HG02763 (cell line): Measurements from ENCODE around the gene APMAP.

ENCODE experiments used
- ATAC-seq: cut with Tn5 transposase; IDR thresholded peaks from one replicate; pipeline ENCODE4 v1.9.1; 2021; ENCODE audit warnings: mild to moderate bottlenecking, moderate library complexity; ENCODE audit not compliant: unreplicated experiment

The APMAP gene

DNA sequence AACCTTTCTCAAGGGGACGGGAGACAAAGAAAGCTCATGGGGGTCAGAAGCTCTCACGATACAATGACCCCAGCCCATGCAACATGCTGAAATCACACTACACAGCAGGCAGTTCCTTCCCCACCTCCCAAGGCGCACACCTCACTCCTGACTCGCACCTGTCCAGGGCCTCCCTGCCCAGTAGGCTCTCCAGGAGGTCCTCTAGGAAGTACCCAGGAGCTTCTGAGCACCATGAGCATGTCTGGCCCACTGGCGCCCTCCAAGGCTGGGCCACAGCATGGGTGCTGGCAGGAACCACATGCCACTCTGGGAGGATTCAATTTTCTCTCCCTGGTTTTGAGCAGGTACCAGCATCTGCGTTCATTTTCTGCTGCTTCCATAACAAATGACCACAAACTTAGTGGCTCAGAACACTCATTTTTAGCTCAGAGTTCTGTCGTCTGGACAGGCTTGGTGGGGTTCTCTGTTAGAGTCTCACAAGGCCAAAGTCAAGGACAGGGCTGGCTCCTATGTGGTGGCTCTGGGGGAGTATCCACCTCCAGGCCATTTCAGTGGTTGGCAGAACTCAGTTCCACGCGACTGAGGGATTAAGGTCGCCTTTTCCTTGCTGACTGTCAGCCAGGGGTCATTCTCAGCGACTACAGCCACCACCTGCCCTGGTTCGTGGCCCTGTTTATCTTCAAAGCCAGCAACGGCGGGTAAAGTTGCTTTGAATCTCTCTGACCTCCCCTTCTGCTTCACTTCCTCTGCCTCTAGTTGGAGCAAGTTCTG lies 32.7 kb upstream of the APMAP start:
- no peak for ATAC-seq

DNA sequence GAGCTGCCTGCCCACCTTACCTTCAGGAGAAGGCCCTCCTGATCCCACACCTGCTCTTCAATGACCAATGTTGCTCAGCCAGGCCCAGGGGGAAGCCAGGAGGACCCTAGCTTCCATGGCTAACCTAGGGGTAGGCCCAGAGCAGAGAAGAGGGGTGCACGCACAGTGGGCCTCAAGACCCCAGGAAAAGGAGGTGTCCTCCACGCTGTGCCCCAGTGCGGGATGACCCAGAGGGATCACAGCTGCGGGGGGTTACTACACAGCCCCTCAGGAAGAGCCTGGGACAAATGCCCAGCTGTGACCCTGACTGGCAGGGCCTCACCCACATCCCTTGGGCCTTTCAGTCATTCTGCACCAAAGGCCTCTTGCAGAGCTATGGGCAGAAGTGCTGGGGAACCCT lies 31.6 kb upstream of the APMAP start:
- ATAC-seq: no peak

DNA sequence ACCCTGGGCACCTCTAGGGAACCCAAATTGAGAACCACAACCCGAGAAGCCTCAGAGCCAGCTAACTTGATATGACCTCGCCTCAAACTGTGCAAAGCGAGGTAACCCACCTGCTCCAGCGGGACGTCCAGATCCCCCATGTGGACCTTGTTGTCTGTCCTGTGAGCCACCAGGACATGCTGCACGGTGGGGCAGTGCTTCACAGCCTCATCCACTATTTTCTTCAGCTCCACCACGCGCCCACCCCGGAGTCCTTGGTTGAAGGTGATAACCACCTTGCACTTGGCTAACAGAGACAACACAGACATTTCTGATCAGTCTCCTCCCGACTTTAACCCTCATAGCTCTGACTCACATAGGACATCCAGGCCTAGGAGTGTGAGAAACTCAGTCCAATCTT lies 30.8 kb upstream of the APMAP start:
- no peak for ATAC-seq

DNA sequence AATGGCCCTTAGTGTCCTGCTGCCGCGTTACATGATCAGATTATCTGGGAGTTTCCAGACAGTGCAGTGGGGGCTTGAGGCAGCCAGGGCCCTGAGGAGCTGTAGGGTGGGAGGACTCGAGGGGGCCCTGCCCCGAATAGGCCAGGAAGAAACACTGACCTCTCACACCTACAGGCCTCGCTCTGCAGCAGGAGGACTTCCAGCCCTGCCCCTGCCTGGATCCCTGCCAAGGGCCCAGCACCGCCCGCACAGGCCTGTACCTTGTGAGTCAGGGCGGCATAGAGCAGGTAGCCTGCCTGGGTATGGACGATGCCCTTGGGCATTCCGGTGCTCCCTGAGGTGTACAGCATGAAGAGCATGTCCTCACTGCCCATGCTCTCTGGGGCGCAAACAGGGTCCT lies 30.1 kb upstream of the APMAP start:
- no peak for ATAC-seq

DNA sequence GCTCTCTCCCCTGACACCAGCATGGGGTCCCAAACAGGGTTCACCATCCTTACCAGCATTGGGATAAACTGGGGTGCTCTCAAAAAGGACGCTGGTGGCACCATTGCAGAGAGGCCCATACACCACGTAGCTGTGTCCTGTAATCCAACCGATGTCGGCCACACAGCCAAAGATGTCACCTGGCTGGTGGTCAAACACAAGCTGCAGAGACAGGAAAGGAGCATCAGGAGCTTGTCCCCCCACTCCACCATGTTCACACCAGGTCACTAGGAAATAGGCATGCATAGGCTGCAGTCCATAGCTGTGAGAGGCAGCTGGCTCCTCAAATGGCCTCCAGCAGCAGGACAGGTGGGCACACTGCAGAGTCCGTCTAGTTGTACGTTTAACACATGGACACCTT lies 28.8 kb upstream of the APMAP start:
- no peak for ATAC-seq

DNA sequence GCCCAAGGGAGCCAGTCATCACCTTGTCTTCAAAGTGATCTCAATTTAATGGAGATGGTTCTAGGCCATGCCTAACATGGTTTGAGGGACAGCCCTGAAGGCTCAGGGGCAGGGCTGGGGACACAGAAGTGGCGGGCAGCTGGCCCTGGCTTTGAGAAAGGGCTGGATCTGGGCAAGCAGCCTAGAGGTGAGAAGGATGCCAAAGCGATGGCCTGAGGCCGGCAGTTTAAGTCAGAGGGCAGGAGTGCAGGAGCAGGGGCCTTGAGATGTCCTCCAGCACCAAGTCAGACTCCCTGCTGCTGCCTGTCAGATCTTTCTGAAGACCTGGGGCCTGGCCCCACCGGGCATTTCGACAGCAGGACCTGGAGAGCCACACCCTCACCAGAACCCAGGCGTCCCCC lies 28.4 kb upstream of the APMAP start:
- no peak for ATAC-seq

DNA sequence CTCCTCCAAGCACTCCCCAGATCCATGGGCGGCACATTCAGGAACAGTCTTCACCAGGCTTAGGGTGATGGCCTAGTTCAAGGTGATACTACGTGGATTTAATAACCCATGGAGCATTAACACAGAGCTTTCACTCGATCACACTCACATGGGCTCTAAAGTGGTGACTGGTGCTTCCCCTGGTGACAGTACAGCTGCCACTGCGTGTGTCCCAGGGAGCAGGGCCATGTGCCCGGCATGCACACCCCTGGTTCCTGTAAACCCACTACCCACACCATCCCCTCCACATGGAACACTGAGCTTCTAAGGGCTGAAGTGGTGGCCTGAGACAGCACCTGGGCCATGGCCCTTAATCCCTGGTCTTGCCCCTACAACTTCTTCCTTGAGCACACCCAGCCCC lies 27.8 kb upstream of the APMAP start:
- ATAC-seq: no peak

DNA sequence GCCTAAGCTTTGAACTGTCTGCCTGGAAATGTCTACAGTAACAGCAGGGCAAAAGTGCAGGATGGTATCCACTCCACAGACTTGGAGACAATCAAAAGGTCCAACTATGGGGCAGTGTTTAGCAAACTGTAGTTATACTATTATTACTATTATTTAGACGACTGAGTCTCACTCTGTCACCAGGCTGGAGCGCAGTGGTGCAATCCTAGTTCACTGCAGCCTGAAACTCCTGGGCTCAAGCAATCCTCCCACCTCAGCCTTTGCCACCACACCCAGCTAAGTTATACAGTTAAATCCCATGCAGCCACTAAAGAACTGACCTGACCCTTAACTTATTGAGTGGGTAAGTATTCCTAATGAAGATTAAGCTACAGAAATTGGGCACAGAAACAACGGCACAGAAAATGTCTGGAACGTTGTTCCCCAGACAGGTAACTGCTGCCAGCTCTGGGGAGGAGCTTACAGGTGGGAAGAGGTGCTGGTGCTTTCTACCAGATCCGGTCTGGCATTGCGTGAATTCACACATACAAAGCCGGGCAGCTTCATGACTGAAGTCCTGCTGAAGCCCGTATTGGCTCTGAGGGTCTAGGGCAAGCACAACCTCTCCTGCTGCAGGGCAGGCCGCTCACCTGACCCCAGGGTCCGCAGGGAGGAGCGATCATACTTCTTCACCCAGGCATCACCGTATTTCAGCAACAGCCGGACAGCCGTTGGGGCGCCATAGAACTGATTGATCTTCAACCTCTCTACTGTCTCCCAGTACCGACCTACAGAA lies 27.0 kb upstream of the APMAP start:
- ATAC-seq: no peak

DNA sequence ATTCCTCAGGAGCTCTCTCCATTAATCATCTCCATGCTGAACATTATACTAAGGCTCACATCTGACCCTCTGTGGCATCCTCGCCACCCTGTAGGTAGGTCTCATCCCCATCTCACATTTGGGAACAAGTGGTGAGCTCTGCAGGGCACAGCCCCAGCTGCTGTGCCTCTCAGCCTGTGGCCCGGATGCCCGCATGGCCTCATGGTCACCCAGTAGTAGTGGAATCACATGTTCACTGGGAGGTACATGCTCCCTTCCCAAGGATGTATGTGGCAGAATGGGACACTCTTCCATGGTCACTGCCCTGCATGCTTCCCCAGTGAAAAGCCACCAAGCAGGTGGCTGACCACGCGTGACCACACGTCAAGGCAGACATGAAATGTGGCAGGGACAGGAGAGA lies 26.3 kb upstream of the APMAP start:
- ATAC-seq: no peak

DNA sequence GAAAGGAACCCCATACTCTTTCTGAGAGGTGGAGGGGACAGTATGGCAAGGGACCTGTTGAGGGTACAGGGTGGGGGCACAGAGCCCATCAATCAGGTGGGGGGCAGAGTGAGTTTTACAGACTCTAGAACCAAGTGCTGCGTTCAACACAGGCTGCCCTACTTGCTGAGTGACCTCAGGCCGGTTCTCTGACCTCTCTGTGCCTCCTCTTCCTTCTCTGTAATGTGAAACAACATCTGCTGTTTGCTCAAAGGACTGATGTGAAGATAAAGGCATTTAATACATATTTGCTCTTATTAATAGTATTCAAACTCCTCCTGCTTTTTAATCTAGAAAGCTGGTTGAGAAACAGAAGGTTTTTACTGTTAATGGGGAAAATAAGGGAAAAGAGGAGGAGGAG lies 25.9 kb upstream of the APMAP start:
- no peak for ATAC-seq

DNA sequence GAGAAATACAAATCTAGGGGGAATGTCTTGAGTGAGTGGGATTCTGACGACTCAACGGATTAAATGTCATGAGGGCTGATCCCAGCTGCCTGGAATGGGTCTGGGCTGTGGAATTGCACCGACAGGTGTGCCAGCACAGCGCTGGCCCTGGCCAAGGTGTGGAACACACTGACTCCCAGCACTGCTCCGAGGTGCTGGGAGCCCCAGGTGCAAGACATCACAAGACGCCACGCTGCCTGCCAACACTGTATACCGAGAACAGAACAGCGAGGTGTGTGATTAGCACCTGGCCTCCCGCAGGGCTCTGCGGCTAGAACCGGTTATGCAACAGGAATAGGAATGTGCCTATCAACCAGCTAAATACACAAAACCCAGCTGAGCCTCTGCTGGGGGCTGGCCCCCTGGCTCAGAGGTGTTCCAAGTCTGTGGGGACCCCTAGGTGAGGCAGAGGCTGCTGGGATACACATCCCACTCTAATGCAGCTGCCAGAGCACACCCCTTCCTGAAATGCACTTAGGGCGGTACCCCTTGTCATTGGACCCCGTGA lies 24.8 kb upstream of the APMAP start:
- ATAC-seq: no peak

DNA sequence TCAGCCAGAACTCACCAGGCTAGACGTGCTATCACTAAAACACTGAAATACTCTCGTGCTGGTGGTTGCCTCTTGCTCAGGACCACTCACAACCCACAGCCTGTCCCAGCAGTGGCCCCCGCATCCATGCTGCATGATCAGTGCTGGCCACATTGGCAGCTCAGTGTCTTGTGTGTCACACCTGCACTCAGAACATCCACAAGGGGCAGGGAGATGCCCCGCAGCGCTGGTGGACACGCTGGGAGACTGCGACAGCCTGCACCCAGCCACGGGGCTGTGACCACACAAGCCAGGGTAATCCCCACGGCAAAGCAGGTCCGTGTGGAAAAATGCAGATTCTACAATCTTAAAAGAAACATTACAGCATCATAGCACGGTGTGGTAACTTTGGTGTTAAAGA lies 23.9 kb upstream of the APMAP start:
- no peak for ATAC-seq

DNA sequence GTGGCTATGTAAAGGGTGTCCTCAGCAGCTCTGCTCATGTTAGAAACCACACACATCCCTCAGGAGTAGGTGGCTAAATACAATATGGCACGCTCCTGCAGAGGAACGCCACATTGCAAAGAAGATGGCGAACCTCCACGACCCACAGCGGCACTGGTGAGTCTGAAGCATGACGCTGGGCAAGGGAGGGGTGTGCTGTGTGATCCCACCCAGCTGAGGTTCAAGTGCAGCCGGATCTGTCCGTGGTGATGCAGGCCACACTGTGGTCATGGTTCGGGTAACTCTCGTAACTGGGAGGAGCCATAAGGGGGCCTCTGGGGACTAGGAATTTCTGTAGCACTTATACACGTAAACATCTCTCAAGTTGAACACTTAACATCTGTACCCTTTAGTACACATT lies 23.4 kb upstream of the APMAP start:
- ATAC-seq: no peak

DNA sequence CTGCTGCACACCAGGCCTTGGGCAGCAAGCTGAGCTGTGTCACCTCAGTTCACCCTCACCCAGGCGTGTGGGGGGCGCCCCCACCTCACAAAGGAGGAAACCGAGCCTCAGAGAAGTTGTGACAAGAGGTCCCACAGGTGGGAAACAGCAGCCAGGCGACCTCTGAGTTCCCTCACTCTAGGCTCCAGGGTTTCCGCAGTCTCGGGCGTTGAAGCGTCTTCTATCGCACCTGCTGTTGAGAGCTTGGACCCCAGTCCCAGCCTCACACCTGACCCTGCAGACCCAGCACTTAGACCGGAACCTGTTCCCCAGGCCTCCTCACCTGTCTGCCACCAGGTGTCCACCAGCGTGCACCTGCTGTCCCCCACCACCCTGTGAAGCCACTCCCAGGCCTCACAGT lies 22.3 kb upstream of the APMAP start:
- no peak for ATAC-seq

DNA sequence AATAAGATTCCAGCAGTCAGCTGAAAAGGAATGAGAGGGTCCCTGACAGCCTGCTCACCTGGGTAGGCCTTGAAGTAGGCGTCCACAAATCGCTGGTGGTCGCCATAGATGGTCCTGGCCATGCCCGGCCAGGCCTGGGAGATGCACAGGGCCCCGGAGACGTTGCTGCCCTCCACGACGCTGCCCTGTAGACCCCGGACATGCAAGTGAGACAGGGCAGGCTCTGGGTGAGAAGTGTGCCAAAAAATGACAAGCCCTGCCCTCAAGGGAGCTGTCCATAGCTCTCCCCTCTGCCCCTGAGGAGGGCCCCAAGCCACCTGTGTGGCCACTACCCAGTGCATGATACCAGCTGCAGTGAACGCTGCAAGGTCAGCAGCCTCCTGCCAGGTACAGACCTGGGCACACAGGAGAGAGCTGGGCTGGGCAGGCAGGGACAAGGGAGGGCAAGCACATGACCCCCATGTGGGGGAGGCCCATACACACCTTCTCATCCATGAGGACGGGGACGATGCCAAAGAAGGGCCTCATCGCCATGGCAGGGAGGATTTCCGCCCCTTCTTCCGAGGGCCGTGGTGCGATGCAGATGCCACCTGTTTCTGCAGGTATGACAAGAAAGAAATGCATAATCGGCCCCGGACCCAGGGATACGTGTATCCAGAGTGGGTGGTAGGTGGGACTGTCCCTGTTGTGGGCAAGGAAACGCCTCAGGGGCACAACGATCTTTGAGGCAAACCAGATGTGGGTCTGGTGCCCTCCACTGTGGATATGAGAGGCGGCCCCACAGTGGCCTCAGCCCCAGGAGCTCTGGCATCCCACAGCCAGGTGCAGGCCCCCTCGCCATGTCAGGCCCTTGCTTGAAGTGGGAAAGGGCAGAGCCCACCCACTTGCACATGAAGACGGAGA lies 21.2 kb upstream of the APMAP start:
- ATAC-seq: no peak

DNA sequence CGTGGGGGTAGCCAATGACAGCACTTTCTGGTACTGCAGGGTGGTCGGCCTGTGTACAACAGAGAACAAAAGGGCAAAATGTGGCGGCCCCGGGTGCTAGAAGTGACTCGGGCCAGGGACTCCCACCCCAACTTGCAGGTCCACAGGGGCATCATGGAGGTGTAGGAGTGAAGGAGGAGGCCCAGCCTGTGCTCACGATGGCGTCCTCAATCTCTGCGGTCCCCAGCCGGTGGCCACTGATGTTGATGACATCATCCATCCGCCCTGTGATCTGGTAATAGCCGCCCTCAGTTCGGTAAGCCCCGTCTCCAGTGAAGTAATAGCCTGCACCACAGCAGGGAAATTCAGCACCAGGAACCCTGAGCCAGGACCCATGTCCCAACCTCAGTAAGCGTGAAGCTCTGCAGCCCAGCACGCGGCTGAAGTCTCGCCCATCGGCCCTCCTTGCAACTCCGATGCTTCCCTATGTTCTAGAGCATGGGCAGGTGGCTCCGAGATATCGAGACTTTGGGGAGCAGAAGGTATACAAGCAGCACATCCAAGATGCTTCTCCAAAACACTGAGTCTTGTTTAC lies 20.2 kb upstream of the APMAP start:
- no peak for ATAC-seq

DNA sequence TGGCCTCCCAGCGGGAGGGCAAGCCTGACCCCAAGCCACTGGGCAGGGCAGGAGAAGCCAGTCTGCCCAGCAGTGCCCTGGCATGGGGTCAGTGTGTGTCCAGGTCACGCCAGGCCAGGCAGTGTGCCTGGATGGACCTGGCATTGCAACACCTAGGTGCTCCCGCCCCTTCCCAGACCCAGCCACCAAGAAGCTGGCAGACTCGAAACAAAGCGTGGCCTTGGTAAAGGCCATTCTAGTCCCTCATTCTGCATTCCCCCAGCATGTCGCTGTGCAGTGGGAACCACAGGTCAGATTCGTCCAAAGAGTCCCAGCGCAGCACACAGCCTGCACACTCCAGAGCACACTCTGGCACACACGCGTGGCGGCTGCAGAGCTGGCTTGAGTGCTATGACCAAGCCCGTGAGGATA lies 19.3 kb upstream of the APMAP start:
- no peak for ATAC-seq

DNA sequence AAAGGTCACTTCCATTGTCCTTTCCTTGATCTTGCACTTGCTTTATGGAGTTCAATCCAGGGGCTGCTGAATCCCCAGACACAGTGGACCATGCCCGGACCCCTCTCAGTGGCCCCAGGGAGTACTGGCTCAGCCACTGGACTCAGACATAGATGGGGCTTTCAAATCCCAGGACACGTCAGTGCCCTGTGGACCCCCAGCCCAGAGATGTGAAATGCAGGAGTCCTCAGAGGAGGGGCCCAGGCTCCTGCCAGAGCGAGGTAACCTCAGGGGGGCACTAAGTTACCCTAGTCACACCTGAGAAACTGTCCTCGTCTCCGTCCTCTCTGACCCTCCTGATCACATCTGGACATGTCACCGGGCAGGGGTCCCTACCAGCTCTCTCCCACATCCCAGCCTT lies 18.7 kb upstream of the APMAP start:
- ATAC-seq: no peak

DNA sequence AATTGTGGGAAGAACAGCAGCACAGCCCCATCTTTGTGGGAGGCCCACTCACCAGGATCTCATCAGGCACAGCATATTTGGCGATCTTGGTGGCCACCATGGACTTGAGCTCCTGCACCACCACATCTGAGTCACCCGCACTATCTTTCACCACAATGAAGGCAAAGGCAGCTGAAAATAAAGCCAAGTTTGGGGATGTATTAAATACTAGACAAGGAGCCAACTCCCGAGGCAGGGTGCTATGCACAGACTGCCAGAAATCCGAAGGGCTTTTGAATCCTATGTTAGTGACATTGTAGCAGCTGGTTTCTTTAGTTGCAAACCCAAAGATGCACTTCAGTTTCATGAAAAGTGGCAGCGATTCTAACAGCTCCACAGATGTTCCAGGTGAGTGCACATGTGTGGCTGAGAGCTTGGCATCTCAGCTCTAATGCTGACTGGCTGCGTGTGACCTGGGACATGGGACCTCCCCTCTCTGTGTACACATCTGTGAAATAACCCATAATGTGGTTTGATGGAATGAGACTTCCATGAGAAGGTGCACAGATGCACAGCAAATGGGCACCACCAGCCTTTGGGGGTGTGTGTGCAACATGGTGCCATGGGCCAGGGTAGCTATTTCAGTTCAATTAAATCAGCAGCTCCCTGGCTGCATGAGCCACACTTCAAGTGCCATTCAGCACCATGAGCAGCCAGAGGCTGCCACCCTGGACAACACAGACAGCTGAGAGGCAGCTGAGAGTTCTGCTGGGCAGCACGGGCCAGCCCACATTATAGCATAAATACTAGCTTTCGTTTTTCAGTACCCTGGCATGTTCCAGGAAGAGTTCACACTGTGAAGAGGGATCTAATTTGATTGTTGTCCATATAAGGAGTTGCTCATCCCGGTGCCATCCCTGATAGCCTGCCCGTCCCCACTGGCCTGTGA lies 16.9 kb upstream of the APMAP start:
- ATAC-seq: no peak
